Measurements from ENCODE around the gene TNFRSF8.
A peak's percentile ranks its signal among the peaks of the same experiment; 100 is the strongest.

Gene TNFRSF8

DNA sequence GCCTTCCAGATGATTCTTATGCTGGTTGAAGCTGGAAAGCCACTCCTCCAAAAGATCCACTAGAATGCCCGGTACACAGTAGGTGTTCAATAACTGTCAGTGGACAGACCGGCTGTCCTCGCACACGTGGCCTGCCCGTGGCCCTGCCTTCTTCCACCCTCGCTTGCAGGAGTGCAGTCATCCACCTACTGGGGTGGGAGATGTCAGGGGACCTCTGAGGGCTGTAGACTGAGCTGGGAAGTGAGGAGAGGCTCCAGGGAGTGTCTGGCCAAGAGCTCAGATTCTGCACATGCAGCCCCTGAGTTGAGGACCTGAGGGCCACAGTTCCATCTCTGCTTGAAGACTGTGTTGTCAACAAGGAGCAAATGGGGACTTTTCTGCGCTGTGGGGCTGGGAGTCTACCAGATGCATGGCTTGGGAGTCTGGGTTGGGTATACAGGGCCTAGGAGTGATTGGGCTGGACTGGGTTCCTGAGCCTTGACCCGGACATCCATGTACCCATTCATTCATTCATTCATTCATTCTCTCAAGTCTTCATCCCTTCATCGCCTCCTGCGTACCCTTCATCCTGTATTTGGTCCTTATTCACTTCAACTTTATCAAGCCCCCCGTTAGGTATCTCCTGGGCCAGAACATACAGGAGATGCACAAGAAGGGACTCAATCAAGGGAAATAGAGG is 99.5 kb downstream of the TNFRSF8 start:
- no peak for DNase-seq

DNA sequence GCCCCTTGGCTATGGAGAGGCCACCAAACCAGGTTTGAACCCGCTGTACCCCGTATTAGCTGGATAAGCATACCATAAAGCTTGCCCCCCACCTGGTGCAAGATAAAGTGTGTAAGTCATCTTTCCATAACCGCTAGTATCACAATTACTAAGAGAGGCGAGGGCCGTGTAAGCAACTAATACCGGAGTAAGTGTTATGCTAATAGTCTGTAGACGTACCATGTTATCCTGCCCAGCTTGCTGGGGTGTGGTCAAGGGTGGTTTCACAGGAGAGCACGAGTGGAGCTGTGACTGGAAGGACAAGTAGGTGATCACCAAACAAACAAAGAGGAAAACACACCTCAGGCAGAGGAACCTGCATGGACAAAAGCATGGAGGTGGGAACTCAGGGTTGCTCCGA is 100.1 kb downstream of the TNFRSF8 start:
- no peak for DNase-seq

- DNase-seq, result no peak
Observed at GRCh38 chr1:12164210-12164609, 101.1 kb downstream of the TNFRSF8 start.

DNA sequence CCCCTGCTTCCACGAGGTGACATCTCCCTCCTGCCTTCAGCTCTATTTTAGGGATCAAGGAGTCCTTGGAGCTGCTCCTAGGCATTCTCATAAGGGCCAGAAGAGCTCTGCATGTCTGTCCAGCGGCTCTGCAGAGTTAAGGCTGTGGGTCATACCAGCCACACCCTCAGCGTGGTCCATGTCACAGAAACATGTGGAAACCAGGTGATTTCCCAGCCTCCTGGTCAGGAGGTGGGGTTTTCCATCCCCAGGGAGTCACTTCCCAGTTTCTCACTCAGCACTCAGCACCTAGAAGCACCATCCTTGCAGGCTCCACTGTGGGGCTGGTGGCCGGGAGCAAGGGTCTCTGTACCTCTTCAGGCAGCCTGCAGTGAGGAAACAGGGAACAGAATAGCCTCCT is 102.2 kb downstream of the TNFRSF8 start:
- no peak for DNase-seq

DNA sequence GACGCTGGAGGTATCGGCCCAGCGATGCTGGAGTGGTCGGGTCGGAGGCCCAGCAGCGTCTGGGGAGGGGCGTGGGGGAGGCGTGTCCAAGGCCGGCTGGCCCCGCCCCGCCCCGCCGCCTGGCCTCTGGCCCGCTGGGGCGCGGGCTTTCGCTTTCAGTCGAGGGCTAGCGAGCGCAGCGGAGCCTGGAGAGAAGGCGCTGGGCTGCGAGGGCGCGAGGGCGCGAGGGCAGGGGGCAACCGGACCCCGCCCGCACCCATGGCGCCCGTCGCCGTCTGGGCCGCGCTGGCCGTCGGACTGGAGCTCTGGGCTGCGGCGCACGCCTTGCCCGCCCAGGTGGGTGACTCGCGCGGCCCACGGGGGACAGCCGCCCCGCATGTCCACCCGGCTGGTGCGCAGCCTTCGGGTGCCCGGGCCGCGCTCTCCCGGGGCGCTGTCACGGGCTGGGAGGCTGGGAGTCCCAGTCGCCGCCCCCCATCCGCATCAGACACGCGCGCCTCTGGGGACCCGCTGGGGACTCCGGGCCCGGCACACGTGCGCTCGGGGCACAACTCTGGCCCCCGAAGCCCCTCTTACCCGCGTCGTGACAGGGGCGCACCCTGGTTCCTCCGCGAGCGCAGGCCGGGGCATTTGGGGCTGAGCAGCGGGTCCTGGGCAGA is 103.9 kb downstream of the TNFRSF8 start, which contains the start of gene TNFRSF1B:
TSS of gene TNFRSF1B (plus strand) at position 158 of the 659 bp plus-strand sequence. CDS start at position 259, 101 bp downstream.
- DNase-seq, result peak; percentile 9

- no peak for DNase-seq
Observed at GRCh38 chr1:12167493-12168429, 104.7 kb downstream of the TNFRSF8 start.

GRCh38 chr1:12168451-12169160 is 105.5 kb downstream of the TNFRSF8 start:
- no peak for DNase-seq

DNA sequence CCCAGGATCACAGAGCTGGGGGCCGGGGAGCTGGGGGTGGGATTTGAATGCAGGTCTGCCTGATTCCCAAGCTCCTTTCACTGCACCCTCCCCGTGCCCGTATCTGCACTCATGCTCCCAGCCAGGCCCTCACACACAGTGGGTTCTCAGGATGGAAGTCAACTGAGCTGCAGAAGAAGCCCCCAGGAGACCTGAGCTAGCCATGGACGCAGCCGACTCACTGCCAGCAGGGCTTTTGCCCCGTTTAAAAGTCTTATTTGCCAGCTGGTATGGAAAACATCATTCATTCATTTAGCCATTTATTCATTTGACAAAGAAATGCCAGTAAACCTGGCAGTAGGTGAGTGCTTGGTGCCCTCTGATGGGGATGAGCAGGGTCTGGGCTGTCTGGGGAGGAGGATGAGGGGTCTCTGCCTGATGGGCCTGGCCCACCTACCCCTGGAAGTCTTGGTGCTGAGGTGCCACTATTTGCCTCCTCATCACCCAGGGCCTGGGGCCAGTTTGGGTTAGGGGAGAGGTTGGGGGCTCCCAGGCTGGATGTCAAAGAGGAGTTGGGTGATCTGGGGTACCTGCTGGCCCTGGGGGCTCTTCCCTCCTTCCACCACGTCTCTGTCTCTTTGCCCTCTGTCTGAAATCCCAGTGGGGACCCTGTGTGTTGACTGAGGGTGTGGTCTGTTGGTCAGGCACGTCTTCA is 106.5 kb downstream of the TNFRSF8 start:
- DNase-seq, result no peak

DNA sequence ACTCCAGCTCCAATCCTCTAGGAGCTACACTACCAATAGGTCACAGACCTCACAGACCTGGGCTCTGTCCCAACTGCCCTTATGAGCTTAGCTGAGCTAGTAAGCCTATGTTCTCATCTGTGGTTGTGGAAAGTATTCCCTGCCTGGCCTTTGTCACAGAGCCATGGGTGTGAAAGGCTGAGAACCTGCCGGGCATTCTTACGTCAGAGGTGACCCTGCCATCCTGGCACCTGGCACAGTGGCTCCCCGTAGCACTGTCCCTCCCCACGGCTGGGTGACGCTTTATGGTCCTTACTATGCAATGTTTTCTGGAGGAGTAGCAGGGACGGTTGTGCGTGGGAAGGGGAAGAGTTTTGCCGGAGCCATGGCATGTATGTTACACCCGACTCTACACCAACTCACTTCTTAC is 107.2 kb downstream of the TNFRSF8 start:
- DNase-seq, result no peak

- DNase-seq, result no peak
Observed at GRCh38 chr1:12171206-12172041, 108.3 kb downstream of the TNFRSF8 start.

DNA sequence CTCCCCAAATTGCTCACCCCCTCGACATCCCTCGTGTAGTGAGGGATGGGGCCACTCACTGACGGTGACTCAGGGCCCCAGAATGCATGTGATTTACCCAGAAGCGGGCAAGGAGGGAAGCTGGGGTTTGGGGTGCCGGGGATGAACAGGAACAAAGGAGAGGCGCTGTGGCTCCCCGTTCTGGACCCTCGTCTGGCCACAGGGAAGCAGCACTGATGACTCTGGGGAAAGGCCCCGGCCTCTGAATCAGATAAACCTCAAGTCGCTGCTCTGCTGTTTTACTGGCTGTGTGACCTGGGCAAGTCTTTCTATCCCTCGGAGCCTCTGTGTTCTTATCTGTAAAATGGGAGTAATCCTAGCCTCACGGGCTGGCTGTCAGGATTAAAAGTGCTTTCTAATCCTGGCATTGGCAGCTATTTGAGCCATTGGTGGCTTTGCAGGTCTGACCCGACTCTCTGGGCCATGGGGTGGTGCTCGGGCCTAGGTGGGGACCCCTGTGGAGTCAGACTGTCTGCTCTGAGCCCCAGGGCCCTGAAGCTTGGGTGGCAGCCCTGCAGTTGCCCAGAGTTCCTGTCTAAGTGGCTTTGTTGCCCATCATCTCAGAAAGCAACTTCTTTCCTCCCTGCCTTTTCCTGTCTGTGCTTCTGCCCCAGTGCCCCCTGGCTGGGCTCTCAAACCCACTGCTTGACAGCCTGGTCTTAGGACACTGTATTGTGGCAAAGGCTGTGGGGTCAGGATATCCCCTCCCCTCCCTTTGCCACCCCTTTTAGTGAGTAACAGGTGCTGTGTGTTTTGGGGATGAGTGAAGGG is 109.1 kb downstream of the TNFRSF8 start:
- DNase-seq, result no peak

DNA sequence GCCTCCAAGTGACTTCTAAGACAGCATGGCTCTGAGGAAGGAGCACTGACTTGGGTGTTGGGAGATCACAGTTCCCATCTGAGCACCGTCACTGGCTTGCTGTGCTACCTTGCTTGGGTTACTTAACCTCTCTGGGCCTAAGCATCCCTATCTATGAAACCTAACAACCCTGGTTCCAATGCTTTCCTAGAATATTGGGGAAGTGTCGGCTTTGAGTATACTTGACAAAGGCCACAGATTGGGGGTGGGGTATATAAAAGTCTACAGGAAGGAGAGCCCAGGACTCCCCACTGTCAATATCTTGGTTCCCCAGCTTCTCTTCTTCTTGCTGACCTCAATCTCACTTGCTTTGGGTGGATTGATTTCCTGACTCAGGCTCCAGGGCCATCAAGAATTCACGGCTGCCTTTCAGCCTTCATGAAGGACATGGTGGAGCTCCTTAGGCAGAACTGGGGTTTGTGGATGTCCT is 110.0 kb downstream of the TNFRSF8 start:
- no peak for DNase-seq

GRCh38 chr1:12173631-12174121 is 110.6 kb downstream of the TNFRSF8 start:
- DNase-seq, result no peak

DNA sequence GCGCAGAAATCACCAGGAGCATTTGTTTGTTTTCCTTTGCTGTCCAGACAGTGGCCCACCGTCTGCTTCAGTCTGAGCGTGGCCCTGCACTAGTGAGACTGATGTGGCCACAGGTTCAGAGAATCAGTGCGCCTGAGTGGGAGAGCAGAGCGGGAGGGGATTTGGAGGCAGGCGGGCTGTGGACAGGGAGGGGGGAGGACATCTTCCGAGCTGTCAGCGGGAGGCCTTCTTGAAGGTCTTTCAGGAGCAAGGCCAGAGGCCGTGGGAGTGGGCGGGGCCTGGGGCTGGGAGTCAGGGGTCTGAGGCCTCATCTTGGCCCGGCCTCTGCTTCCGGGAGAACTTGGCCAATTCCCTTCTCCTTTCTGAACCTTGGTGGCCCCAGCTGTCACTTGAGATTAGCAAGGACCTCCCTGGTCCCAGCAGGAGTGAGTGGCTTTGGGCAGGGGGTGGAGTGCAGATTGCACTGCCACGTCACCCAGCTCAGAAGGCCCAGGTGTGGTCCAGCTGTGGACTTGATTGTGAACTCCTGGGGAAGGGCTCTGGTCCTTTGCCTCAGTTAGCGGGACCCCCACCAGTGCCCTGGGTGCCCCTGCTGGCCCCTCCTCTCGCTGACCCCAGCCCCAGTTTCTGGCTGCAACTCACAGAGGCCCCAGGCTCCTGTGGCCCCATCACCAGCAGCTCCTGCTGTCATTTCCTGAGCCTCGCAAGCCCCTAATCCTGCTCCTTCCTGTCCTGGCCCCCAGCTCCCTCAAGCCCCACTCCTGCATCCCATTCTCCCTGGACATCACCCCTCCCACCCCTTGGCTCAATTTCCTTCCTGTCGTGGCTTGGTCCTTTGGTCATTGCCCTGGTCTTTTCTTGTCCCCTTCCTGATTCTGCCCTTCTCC is 112.1 kb downstream of the TNFRSF8 start:
- DNase-seq, result no peak

GRCh38 chr1:12176298-12177118 is 113.4 kb downstream of the TNFRSF8 start:
- no peak for DNase-seq

DNA sequence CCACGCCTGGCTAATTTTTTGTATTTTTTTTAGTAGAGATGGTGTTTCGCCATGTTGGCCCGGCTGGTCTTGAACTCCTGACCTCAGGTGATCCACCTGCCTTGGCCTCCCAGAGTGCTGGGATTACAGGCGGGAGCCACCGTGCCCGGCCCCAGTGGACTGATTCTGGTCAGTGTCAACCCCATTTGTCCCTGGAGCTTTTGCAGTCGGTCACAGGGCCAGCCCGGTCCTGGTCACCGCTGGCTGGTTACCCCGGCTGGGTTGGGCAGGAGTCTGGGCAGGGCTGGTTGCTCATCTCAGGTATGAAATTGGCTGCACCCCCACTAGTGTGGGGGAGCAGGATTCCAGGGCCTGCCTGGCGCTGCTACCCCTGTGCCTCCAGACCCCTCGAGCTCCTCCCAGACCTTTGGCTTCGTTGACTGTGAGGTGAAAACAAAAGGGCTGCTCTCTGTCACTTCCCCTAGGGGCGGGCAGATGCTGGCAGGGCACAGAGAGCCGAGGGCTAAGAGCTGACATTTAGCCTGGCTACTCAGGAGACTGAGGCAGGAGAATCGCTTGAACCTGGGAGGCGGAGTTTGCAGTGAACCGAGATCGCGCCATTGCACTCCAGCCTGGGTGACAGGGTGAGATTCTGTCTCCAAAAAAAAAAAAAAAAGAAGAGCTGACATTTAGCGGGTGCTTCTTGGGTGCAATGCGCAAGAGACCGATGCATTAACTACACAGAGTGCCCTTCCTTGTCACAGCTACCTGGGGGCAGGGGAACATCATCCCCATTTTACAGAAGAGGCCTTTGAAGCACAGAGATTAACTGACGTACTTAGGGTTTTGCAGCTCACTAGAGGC is 114.3 kb downstream of the TNFRSF8 start:
- DNase-seq, result no peak

- peak; percentile 58 for DNase-seq
Observed at GRCh38 chr1:12177999-12178441, 114.9 kb downstream of the TNFRSF8 start.
